Superior temporal gyrus (tissue), 1 donor: ENCODE data around the gene ZFP62.

Source experiments
- DNase-seq: peaks from one replicate; pipeline ENCODE4 v3.0.0-alpha.2; 2016; ENCODE audit errors: extremely low spot score

Gene ZFP62

GRCh38 chr5:180810210-180810958 lies 50.7 kb downstream of the ZFP62 start:
- DNase-seq = peak; percentile 94

DNA sequence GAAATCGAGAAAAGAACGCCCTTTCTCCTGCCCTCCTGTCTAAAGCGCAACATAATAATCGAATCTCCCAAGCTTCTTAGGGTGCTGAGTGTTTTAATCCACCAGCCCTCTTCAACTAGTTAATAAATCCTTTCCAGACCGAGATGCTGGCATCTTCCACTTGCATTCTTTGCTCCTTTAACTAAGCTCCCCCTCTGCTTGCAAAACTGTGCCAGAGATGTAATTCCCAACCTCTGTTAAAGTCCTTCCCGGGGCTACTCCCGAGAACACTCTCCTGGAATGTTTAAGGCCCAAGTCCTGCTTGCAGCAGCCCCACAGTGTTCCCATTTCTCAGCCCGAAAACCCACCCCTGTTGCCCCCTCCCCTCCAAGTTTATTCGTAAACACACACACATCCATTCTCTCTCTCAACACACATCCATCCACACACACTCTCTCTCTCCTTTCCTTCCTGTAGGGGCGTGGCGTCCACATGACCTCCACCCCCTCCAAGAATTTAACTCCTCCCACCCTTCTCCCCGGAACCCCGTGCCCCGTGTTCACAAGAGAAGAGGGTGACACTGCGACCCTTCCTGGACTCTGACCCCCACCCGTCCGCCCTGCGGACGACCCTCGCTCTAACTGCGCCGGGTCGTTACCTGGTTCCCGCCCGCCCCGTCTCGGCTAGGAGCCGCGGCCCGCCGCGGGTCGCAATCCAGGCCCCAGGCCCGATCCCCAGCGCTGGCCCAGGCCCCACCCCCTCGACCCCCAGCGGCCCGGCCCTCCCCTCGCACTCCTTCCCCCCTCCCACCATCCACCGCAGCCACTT lies 51.5 kb downstream of the ZFP62 start:
- peak; percentile 88 for DNase-seq

DNA sequence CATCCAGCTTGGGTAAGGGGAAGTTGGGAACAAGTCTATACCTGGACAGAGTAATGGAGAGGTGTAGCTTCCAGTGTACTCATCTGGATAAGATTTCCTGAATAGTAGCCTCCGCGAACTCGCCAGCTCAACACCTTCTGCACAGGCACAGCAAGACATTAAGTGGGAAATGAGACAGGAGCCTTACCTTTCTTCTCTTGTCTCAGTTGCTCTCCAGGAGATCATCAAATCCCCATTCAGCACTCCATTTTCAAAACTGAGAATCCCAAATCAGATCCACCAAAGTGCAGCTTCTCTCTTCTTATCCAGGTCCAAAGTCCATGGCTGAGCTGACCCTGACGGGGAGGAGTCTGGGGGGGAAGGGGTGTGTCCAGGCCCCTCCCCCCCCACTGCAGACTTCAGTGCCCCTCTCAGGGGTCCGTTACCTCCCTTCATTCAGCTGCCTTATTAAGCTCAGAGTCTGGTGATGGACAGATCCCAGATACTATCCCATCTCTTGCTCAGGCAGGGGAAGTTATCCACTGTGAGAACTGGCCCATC lies 52.5 kb downstream of the ZFP62 start:
- DNase-seq = no peak

GRCh38 chr5:180807654-180808414 lies 53.2 kb downstream of the ZFP62 start:
- no peak for DNase-seq

GRCh38 chr5:180807046-180807445 lies 54.0 kb downstream of the ZFP62 start:
- DNase-seq = no peak

DNA sequence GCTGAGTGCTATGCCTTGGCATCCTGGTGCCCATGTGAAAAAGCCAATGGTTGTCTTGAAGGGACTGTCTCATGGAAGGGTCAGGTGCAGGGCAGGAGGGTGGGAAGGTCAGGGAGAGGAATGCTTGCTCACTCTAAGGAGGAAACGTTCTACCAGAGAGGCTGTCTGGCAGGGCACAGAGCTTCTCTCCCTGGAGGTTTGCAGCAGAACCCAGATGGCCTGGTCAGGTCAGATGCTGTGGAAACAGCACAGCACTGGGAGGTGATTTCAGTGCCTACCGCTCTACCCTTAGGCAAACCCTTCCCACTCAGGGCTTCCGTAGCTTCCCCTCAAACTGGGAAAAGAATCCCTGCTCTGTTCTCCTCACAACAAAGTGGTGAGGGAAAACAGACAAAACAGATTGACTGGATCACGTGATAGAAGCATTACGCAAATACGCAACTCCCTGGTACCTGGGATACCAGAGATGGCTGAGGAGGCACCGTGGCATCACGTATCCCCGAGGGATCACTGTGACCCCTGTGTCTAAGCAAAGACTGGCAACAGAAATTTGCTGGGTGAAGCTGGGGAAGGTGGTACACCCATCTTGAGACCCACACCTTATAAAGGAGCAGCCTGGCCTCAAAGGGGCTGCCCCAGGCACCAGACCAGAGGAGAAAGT lies 54.6 kb downstream of the ZFP62 start:
- no peak for DNase-seq

GRCh38 chr5:180804129-180804618 lies 56.9 kb downstream of the ZFP62 start:
- no peak for DNase-seq

GRCh38 chr5:180803181-180804128 lies 57.6 kb downstream of the ZFP62 start:
- DNase-seq = no peak

DNA sequence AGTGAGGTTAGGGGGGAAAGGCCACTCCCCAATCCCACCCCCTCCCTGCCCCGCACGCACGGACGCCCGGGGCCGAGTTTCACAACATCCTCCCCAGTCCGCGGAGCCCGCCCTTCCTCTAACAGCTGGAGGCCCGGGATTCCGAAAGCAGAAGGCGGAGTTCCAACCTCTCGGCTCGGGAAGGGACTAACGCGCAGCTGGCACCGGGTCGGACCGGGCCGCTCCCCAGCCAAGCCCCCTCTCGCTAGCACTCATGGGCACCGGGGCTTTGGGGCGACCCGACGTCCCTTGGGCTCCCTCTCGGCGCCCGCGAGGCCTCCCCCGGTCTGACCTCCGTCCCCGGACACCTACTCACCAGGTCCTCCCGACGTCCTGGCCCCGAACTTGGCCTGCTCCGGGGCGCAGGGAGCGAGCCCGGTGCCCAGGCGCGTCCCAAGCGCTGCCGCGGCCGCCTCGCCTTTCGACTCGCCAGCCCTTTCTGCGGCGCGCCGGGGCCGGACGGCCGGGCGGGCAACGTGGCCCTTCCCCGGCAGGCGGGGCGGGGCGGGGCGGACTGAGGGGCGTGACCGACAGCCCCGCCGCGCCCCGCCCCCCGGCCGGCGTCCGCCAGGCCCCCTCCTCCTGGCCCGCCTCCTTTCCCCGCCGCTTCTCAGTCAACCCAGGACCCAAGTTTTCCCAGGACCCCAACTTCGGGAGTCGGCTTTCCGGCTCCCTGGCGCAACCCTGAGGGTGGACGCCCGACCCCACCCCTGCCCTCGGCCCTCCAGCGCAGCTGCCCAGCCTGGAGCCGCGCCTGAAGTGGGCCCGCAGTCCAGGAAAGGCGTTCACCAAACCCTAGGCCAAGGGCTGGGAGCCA lies 58.5 kb downstream of the ZFP62 start, which contains the start of gene MGAT1:
Gene MGAT1, minus strand, starts transcription at position 482 of the 856 bp plus-strand sequence. CDS start 9,835 bp downstream, outside the sequence.
- DNase-seq = peak; percentile 33

DNA sequence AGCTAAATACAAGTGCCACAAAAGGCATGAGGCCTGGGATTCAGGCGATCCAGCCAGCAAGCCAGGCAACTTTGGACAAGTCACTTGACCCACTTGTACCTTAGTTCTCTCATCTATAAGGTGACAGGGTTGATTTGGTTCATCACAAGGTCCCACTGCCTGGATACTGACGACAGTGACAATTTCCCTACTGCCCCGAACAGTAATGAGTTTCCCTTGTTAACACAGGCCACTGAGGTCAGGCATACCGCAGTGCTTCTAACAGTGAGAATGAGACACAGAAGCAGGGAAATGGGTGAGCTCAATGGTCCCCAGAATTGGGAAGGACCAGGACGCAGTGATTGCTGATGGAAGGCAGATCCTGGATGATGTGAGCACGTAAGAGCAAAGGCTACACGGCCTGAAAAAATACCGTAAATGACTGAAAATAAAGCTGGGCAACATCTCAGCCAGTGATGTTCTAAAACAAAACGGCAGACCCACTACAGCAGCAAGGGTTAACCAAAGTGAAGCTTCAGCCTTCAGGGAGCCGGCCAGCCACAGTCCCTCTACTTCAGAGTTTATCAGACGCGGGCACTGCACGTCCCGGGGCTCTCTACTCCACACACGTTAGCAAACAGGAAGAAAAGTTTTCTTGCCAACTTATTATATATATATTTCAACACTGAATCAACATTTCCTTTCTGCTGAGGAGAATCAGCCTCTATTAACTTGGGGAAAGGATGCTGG lies 59.3 kb downstream of the ZFP62 start:
- DNase-seq = no peak

DNA sequence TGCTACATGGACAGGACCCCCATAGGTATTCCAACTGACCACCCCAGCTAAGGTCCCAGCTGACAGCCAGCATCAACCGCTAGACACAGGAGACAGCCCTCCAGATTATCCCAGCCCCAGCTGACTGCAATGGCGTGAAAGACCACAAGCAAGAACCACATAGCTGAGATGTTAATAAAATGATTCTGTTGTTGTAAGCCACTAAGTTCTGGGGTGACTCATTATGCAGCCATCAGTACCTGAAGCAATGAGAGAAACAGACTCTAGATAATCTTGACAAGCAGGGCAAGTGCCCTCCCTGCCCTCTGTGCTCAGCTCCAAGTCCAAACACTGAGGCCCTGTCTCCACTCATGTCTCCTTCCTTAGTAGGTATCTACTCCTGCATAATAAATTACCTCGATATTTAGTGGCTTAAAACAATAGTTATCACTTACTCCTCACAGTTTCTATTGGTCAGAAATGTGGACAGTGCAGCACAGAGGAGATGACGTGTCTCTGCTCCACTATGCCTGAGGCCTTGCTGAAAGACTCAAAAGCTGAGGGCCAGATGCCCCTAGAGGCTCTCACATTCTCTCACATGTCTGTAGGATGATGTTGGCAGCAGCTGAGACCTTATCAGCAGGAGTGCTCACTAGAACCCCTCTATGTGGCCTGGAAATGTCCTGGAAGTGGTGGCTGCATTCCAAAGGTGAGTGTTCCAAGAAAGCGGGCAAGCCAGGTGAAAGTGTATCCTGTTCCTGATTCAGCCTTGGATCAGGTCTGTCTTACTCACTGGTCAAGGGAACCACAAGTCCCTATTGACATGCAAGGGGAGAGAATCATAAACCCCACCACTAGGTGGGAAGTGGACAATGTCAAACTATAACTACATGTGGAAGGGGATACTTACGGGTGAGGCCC lies 60.9 kb downstream of the ZFP62 start:
- no peak for DNase-seq

DNA sequence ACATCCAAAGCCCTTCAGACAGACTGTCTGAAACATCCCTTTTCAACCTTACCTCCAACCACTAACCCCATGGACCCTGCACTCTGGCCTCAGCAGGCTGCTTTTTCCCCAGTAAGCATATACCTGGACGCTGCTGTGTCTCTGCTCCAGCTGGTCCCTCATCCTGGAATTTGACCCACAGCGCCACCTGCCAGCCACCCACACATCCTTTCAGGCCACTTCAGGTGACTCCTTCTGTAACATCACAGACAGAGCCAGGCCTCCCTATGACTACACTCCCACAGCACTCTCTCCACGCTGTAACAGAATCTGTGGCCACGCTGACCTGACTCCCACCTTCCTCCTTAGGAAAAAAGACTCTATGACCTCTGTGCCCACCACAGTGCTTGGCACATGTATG lies 61.9 kb downstream of the ZFP62 start:
- no peak for DNase-seq

DNA sequence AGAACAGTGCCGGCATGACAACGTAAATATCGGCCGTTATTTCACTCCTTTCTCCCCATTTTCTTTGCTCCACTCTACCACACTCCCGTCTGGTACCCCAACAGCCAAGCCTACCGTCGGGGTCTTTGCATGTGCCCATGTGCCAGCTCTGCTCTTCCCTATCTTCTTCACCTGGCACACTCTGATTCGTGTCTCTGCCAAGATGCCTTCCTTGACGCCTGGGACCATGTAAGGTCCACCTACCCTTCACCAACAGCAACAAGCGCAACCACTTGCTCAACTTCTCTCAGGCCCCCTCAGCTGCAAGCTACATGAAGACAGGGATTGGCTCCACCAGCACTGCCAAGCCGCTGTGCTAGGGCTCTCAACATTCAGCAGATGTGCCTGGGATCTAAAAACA lies 62.9 kb downstream of the ZFP62 start:
- DNase-seq = no peak
